GM18498 (cell line): ENCODE measurements around the gene WDR27.

Experiments
- ATAC-seq: cut with Tn5 transposase; IDR thresholded peaks from one replicate; pipeline ENCODE4 v1.9.1; 2021; ENCODE audit warnings: mild to moderate bottlenecking, moderate library complexity; ENCODE audit not compliant: unreplicated experiment

Gene WDR27

GRCh38 chr6:169568314-169569087 is 133.3 kb downstream of the WDR27 start:
- peak; percentile 88 for ATAC-seq

GRCh38 chr6:169567819-169568218 is 134.0 kb downstream of the WDR27 start:
- ATAC-seq = no peak

- no peak for ATAC-seq
Observed at GRCh38 chr6:169566961-169567750, 134.7 kb downstream of the WDR27 start.

GRCh38 chr6:169566319-169566718 is 135.5 kb downstream of the WDR27 start:
- no peak for ATAC-seq

GRCh38 chr6:169564453-169565240 is 137.2 kb downstream of the WDR27 start:
- ATAC-seq = no peak

GRCh38 chr6:169561665-169562064 is 140.2 kb downstream of the WDR27 start:
- ATAC-seq = no peak

GRCh38 chr6:169559592-169559991 is 142.2 kb downstream of the WDR27 start:
- no peak for ATAC-seq

GRCh38 chr6:169558774-169559441 is 142.9 kb downstream of the WDR27 start:
- no peak for ATAC-seq

- no peak for ATAC-seq
Observed at GRCh38 chr6:169558378-169558773, 143.5 kb downstream of the WDR27 start.

- ATAC-seq = no peak
Observed at GRCh38 chr6:169557887-169558286, 143.9 kb downstream of the WDR27 start.

- ATAC-seq = peak; percentile 100
Observed at GRCh38 chr6:169556758-169557548, 144.9 kb downstream of the WDR27 start.

- no peak for ATAC-seq
Observed at GRCh38 chr6:169555971-169556617, 145.7 kb downstream of the WDR27 start.

- no peak for ATAC-seq
Observed at GRCh38 chr6:169545982-169546381, 155.8 kb downstream of the WDR27 start.

GRCh38 chr6:169543704-169544103 is 158.1 kb downstream of the WDR27 start:
- ATAC-seq = no peak

GRCh38 chr6:169542491-169542890 is 159.3 kb downstream of the WDR27 start:
- no peak for ATAC-seq

GRCh38 chr6:169539176-169539897 is 162.5 kb downstream of the WDR27 start:
- no peak for ATAC-seq

- ATAC-seq = no peak
Observed at GRCh38 chr6:169536446-169537170, 165.2 kb downstream of the WDR27 start.

GRCh38 chr6:169534039-169534421 is 167.8 kb downstream of the WDR27 start:
- ATAC-seq = no peak
